Keratinocyte (primary cell): ENCODE data around the gene CRELD1.

Experiments
- EZH2 ChIP-seq: IDR thresholded peaks from one replicate; pipeline ENCODE4 v1.6.1; 2012; ENCODE audit warnings: inconsistent platforms, mild to moderate bottlenecking, low read length, moderate library complexity
- TF ChIP-seq, protein P1 (sequence below), 3 experiments: IDR thresholded peaks in 1 of 3; conservative IDR thresholded peaks in 1 of 3; optimal IDR thresholded peaks in 1 of 3; 2 replicates in 2 of 3; 3 replicates in 1 of 3; pipeline versions ENCODE3 to v1.5.1; 2011; ENCODE audit warnings: low read length in 3 of 3, mild to moderate bottlenecking in 3 of 3, moderate library complexity in 2 of 3, control low read depth in 1 of 3, inconsistent platforms in 1 of 3; ENCODE audit not compliant: insufficient read depth in 2 of 3; ENCODE audit errors: extremely low read depth in 1 of 3

DNA sequence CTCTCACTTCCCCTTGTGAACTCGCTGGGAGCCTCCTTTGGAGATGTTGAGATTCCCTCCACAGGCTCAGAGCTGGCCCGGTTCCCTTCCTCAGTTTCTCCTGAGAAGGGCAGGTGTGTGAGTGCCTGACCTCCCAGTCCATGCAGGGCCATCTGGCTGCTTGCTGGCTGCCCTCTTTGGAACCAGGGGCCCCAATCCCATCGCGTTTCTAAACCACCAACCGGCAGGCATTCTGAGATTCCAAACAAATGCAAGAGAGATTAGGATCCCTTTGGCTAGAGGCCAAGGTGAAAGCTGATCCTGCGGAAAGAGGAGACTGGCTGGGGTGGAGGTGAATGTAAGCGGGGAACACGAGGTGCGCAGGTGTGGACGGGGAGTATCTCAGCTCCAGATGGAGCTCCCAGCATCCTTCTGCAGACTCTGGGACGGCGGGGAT lies 21.5 kb downstream of the CRELD1 start:
- TF ChIP-seq, protein P1, sequence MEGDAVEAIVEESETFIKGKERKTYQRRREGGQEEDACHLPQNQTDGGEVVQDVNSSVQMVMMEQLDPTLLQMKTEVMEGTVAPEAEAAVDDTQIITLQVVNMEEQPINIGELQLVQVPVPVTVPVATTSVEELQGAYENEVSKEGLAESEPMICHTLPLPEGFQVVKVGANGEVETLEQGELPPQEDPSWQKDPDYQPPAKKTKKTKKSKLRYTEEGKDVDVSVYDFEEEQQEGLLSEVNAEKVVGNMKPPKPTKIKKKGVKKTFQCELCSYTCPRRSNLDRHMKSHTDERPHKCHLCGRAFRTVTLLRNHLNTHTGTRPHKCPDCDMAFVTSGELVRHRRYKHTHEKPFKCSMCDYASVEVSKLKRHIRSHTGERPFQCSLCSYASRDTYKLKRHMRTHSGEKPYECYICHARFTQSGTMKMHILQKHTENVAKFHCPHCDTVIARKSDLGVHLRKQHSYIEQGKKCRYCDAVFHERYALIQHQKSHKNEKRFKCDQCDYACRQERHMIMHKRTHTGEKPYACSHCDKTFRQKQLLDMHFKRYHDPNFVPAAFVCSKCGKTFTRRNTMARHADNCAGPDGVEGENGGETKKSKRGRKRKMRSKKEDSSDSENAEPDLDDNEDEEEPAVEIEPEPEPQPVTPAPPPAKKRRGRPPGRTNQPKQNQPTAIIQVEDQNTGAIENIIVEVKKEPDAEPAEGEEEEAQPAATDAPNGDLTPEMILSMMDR (optimal IDR thresholded peaks at IDR 0.05 in 1 of 3, IDR thresholded peaks at IDR 0.05 in 1 of 3, conservative IDR thresholded peaks at IDR 0.05 in 1 of 3; ENCODE audit: extremely low read depth in 1 of 3, insufficient read depth in 2 of 3, low read length in 3 of 3): no peak
- no peak for TF ChIP-seq EZH2
